ENCODE measurements around the gene NHS.

Gene NHS

GRCh38 chrX:17721715-17722114 is 346.7 kb downstream of the NHS start:
- TF ChIP-seq GABPA (IDR thresholded peaks at IDR 0.05; ENCODE audit: low read depth) (no peak), SPI1 (IDR thresholded peaks at IDR 0.05; ENCODE audit: borderline replicate concordance, low read depth) (no peak)
- TF ChIP-seq, protein P1, sequence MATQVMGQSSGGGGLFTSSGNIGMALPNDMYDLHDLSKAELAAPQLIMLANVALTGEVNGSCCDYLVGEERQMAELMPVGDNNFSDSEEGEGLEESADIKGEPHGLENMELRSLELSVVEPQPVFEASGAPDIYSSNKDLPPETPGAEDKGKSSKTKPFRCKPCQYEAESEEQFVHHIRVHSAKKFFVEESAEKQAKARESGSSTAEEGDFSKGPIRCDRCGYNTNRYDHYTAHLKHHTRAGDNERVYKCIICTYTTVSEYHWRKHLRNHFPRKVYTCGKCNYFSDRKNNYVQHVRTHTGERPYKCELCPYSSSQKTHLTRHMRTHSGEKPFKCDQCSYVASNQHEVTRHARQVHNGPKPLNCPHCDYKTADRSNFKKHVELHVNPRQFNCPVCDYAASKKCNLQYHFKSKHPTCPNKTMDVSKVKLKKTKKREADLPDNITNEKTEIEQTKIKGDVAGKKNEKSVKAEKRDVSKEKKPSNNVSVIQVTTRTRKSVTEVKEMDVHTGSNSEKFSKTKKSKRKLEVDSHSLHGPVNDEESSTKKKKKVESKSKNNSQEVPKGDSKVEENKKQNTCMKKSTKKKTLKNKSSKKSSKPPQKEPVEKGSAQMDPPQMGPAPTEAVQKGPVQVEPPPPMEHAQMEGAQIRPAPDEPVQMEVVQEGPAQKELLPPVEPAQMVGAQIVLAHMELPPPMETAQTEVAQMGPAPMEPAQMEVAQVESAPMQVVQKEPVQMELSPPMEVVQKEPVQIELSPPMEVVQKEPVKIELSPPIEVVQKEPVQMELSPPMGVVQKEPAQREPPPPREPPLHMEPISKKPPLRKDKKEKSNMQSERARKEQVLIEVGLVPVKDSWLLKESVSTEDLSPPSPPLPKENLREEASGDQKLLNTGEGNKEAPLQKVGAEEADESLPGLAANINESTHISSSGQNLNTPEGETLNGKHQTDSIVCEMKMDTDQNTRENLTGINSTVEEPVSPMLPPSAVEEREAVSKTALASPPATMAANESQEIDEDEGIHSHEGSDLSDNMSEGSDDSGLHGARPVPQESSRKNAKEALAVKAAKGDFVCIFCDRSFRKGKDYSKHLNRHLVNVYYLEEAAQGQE (IDR thresholded peaks at IDR 0.05; ENCODE audit: insufficient replicate concordance, low read depth), result no peak
- TF ChIP-seq, protein P2, sequence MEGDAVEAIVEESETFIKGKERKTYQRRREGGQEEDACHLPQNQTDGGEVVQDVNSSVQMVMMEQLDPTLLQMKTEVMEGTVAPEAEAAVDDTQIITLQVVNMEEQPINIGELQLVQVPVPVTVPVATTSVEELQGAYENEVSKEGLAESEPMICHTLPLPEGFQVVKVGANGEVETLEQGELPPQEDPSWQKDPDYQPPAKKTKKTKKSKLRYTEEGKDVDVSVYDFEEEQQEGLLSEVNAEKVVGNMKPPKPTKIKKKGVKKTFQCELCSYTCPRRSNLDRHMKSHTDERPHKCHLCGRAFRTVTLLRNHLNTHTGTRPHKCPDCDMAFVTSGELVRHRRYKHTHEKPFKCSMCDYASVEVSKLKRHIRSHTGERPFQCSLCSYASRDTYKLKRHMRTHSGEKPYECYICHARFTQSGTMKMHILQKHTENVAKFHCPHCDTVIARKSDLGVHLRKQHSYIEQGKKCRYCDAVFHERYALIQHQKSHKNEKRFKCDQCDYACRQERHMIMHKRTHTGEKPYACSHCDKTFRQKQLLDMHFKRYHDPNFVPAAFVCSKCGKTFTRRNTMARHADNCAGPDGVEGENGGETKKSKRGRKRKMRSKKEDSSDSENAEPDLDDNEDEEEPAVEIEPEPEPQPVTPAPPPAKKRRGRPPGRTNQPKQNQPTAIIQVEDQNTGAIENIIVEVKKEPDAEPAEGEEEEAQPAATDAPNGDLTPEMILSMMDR (IDR thresholded peaks at IDR 0.05; ENCODE audit: insufficient read depth, low read length), result no peak
- Histone ChIP-seq H3K4me3 (replicated peaks; ENCODE audit: insufficient read depth, low read length) (no peak overlapping the region), H3K27ac (replicated peaks) (no peak overlapping the region), H3K27me3 (ENCODE audit: insufficient read depth, poor library complexity, severe bottlenecking) (no peaks in the 10 kb centered on the region)
- no peak for DNase-seq (ENCODE audit: low read depth in 1 of 2, low spot score in 1 of 2)

DNA sequence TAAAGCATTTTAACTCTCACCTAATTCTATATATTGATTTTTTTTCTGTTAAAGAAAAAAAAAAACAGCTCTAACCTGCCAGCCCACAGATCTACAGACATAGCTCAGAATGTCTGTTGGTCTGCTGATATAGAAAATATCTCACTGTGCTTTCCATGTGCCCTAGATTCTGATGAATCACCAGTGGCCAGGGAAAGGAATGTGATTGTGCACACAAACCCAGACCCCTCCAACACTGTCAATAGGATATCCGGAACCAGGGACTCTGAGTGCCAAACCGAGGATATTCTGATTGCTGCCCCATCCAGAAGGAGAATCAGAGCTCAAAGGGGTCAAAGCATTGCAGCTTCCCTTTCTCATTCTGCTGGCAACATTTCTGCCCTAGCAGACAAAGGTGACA is 350.2 kb downstream of the NHS start:
- no peak for DNase-seq (ENCODE audit: low read depth in 1 of 2, low spot score in 1 of 2)
- Histone ChIP-seq H3K4me3 (replicated peaks; ENCODE audit: insufficient read depth, low read length) (no peak overlapping the region), H3K27me3 (ENCODE audit: insufficient read depth, poor library complexity, severe bottlenecking) (no peaks in the 10 kb centered on the region), H3K27ac (replicated peaks) (no peak overlapping the region)
- TF ChIP-seq, protein P2 (IDR thresholded peaks at IDR 0.05; ENCODE audit: insufficient read depth, low read length), result no peak
- TF ChIP-seq GABPA (IDR thresholded peaks at IDR 0.05; ENCODE audit: low read depth), result no peak
- no peak for TF ChIP-seq POLR2AphosphoS5 (IDR thresholded peaks at IDR 0.05; ENCODE audit: low read depth)
- TF ChIP-seq, protein P1 (IDR thresholded peaks at IDR 0.05; ENCODE audit: insufficient replicate concordance, low read depth), result no peak
- no peak for TF ChIP-seq SPI1 (IDR thresholded peaks at IDR 0.05; ENCODE audit: borderline replicate concordance, low read depth)

- Histone ChIP-seq H3K27ac (replicated peaks) (no peak overlapping the region), H3K27me3 (ENCODE audit: insufficient read depth, poor library complexity, severe bottlenecking) (no peaks in the 10 kb centered on the region), H3K4me3 (replicated peaks; ENCODE audit: insufficient read depth, low read length) (no peak overlapping the region)
- TF ChIP-seq, protein P2 (IDR thresholded peaks at IDR 0.05; ENCODE audit: insufficient read depth, low read length), result no peak
- TF ChIP-seq, protein P1 (IDR thresholded peaks at IDR 0.05; ENCODE audit: insufficient replicate concordance, low read depth), result no peak
- TF ChIP-seq POLR2AphosphoS5 (IDR thresholded peaks at IDR 0.05; ENCODE audit: low read depth), result no peak
- TF ChIP-seq SPI1 (IDR thresholded peaks at IDR 0.05; ENCODE audit: borderline replicate concordance, low read depth), result no peak
- no peak for TF ChIP-seq GABPA (IDR thresholded peaks at IDR 0.05; ENCODE audit: low read depth)
- DNase-seq (ENCODE audit: low read depth in 1 of 2, low spot score in 1 of 2), result no peak
Observed at GRCh38 chrX:17732138-17732783, 357.3 kb downstream of the NHS start.
